ENCODE data around the gene CAPN13.

The CAPN13 gene

DNA sequence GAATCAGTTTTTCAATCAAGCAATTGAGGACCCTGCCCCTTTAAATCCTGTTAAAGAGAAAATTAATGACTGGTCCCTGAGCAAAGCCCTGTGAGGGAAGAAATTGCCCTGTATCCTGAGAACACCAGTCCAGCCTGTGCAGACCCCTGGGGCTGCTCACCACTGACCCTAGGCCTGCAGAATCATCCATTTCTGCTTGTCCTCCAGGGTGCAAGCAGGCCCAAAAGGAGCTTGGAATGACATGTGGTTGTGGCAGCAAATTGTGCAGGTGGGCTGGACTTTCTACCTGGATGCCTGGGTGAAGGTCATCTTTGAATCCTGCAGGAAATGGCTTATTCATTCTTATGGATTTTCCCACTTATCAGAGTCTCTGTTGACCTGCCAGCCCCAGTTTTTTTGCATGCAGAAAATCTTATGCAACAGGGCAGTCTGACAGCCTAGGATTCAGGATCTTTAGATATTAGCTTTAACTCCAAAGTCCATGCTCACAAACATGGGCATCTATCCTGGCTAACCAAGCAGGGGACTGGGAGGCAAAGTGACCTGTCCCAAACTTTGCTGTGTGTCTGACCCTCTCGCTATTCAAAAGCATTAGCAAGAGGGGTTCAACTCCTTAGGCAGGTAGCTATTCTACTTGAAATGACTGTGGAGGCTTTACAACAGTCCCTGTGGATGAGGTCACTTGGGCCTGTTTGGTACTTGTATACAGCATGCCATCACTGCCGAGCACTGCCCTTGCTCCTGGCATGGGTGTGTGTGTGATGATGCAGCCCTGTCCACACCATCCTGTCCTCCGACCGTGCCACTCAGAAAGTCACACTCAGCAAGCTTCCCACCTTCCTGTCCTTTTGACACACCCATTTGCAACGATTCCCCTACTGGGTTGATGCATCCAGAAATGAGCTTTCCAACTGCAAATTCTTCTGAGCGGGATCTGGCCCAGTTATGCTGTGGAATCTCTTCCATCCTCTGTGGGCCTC lies 85.3 kb downstream of the CAPN13 start:
- H3K27ac ChIP-seq, result no peak overlapping the region

GRCh38 chr2:30721241-30721640 lies 86.0 kb downstream of the CAPN13 start:
- Histone ChIP-seq H3K9me3 (no peaks in the 10 kb centered on the region), H3K4me1 (no peaks in the 10 kb centered on the region), H3K36me3 (no peaks in the 10 kb centered on the region), H3K4me3 (no peak overlapping the region), H3K27ac (no peak overlapping the region), H3K27me3 (peaks cover 0 to 25% of the 10 kb centered on the region in 2 donors)
- TF ChIP-seq CTCF (IDR thresholded peaks at IDR 0.05), result no peak
- DNase-seq, result peak in 1 of 2 donors; percentile 48
- intact Hi-C loops (cut with DNase I; ENCODE audit: low total_unique reads), result no loop called here

More for the DNA sequence above, 85.3 kb downstream of the CAPN13 start:
- no peak for TF ChIP-seq CTCF (IDR thresholded peaks at IDR 0.05)
- Histone ChIP-seq H3K4me1 (no peaks in the 10 kb centered on the region), H3K4me3 (no peak overlapping the region), H3K36me3 (no peaks in the 10 kb centered on the region), H3K9me3 (no peaks in the 10 kb centered on the region), H3K27me3 (peaks cover 0 to 25% of the 10 kb centered on the region in 2 donors)
- intact Hi-C loops (cut with DNase I; ENCODE audit: low total_unique reads), result no loop called here
- peak; percentile 6 to 29 for DNase-seq

- intact Hi-C loops (cut with DNase I; ENCODE audit: low total_unique reads), result loop anchor here (2.0 kb wide), 1 partner anchor 452 kb away; no protein-coding TSS in a partner anchor
- Histone ChIP-seq H3K27me3 (peaks cover 0 to 5% of the 10 kb centered on the region in 2 donors), H3K36me3 (no peaks in the 10 kb centered on the region), H3K4me1 (no peaks in the 10 kb centered on the region), H3K27ac (no peak overlapping the region), H3K4me3 (no peak overlapping the region), H3K9me3 (no peaks in the 10 kb centered on the region)
- no peak for TF ChIP-seq CTCF (IDR thresholded peaks at IDR 0.05)
- DNase-seq, result peak in 1 of 2 donors; percentile 17
These were observed 90.1 kb downstream of the CAPN13 start for GRCh38 chr2:30717081-30717650.

GRCh38 chr2:30716123-30716900 lies 90.9 kb downstream of the CAPN13 start:
- peak in 1 of 2 donors; percentile 46 for DNase-seq
- intact Hi-C loops (cut with DNase I; ENCODE audit: low total_unique reads), result loop anchor here (2.0 kb wide), 1 partner anchor 452 kb away; no protein-coding TSS in a partner anchor
- no peaks in the 10 kb centered on the region for H3K36me3 ChIP-seq
- H3K27me3 ChIP-seq, result peaks cover 0 to 3% of the 10 kb centered on the region in 2 donors
- no peak overlapping the region for H3K4me3 ChIP-seq
- H3K9me3 ChIP-seq, result no peaks in the 10 kb centered on the region
- H3K27ac ChIP-seq, result no peak overlapping the region
- no peak for TF ChIP-seq CTCF (IDR thresholded peaks at IDR 0.05)
- peaks cover 0 to 4% (median 0%) of the 10 kb centered on the region in 4 donors for H3K4me1 ChIP-seq

Data from tibial artery (tissue), 4 donors.